Tibial nerve (tissue), 4 donors: ENCODE data around the gene MAB21L4. TPM values are rescaled to one million over a fixed set of nuclear protein-coding genes. Genes with fewer than 3 reads are reported as not detected.

Source experiments
- DNase-seq, 2 donors: peaks; one replicate each; pipeline ENCODE4 v3.0.0-alpha.2; 2019; ENCODE audit warnings: low spot score in 2 of 2
- H3K27ac ChIP-seq, 4 donors: fragments of 200-600 bp; sonication (generic) in 3 of 4; one replicate each; pipeline ENCODE4 v1.5.1; 2017 to 2019; ENCODE audit warnings: mild to moderate bottlenecking in 1 of 4
- H3K27me3 ChIP-seq, 2 donors: fragments of 200-600 bp; sonication (generic) in 1 of 2; one replicate each; pipeline versions ENCODE4 v1.5.1 to v1.6.0; 2017 to 2019
- H3K36me3 ChIP-seq, 3 donors: fragments of 200-600 bp; sonication (generic); one replicate each; pipeline ENCODE4 v1.5.1; 2018 to 2019
- H3K4me1 ChIP-seq, 4 donors: fragments of 200-600 bp; sonication (generic) in 3 of 4; one replicate each; pipeline ENCODE4 v1.5.1; 2017 to 2019
- H3K4me3 ChIP-seq, 4 donors: fragments of 200-600 bp; sonication (generic) in 3 of 4; one replicate each; pipeline ENCODE4 v1.5.1; 2017 to 2019; ENCODE audit warnings: mild to moderate bottlenecking in 1 of 4, moderate library complexity in 1 of 4
- H3K9me3 ChIP-seq, 4 donors: fragments of 200-600 bp; sonication (generic) in 3 of 4; one replicate each; pipeline ENCODE4 v1.5.1; 2017 to 2019
- CTCF ChIP-seq, 5 experiments: fragments of 200-600 bp in 3 of 5; fragments of 450-650 bp in 2 of 5; sonication (generic) in 3 of 5; IDR thresholded peaks; one replicate each; pipeline ENCODE4 v1.5.1; 2016 to 2019; ENCODE audit warnings: antibody characterized with exemption in 5 of 5, mild to moderate bottlenecking in 3 of 5, moderate library complexity in 2 of 5
- EP300 ChIP-seq, 2 donors: sonication (generic); formaldehyde crosslinking; IDR thresholded peaks; one replicate each; pipeline ENCODE4 v1.6.1; 2017; ENCODE audit warnings: antibody characterized with exemption in 2 of 2, mild to moderate bottlenecking in 1 of 2
- POLR2A ChIP-seq, 2 donors: fragments of 450-650 bp; IDR thresholded peaks; one replicate each; pipeline ENCODE4 v1.6.1; 2017; ENCODE audit warnings: antibody characterized with exemption in 2 of 2, mild to moderate bottlenecking in 2 of 2, moderate library complexity in 2 of 2
- WGBS, 2 donors: methylation state at CpG; one replicate each; pipeline ENCODE4 v1.1.5; 2018; 5-methylcytosine and 5-hydroxymethylcytosine counted together
- total RNA-seq, 4 donors: library from RNA; depleted of rRNA; stranded (reverse); fragments of >200 nt; gene quantifications; one replicate each; pipeline ENCODE4 v1.1.0, GENCODE V29; 2016

The MAB21L4 gene
- total RNA-seq, 4 donors from 2014 or later, result not detected

GRCh38 chr2:240878341-240878936 is 17.5 kb downstream of the MAB21L4 start:
- WGBS, 2 donors, result 80 to 84% methylated on average over 3 to 5 of the region's 18 CpGs

GRCh38 chr2:240877460-240878340 is 18.3 kb downstream of the MAB21L4 start:
- 79 to 83% methylated on average over 33 to 39 of the region's 40 CpGs for WGBS, 2 donors
- DNase-seq, result no peak
- Histone ChIP-seq H3K36me3 (no peaks in the 10 kb centered on the region), H3K27me3 (no peaks in the 10 kb centered on the region), H3K9me3 (no peaks in the 10 kb centered on the region), H3K27ac (no peak overlapping the region), H3K4me3 (no peak overlapping the region), H3K4me1 (peaks cover 0 to 5% (median 0%) of the 10 kb centered on the region in 4 donors)
- no peak for TF ChIP-seq CTCF (IDR thresholded peaks at IDR 0.05)
- TF ChIP-seq POLR2A (IDR thresholded peaks at IDR 0.05), result no peak
- TF ChIP-seq EP300 (IDR thresholded peaks at IDR 0.05), result no peak

More at GRCh38 chr2:240878341-240878936, 17.5 kb downstream of the MAB21L4 start:
- Histone ChIP-seq H3K4me1 (peaks cover 0 to 5% (median 0%) of the 10 kb centered on the region in 4 donors), H3K9me3 (no peaks in the 10 kb centered on the region), H3K27ac (no peak overlapping the region), H3K36me3 (no peaks in the 10 kb centered on the region), H3K4me3 (no peak overlapping the region), H3K27me3 (no peaks in the 10 kb centered on the region)
- TF ChIP-seq POLR2A (IDR thresholded peaks at IDR 0.05) (no peak), CTCF (IDR thresholded peaks at IDR 0.05) (no peak), EP300 (IDR thresholded peaks at IDR 0.05) (no peak)
- no peak for DNase-seq

GRCh38 chr2:240876475-240877251 is 19.3 kb downstream of the MAB21L4 start:
- H3K4me1 ChIP-seq, result peaks cover 0 to 5% (median 0%) of the 10 kb centered on the region in 4 donors
- no peaks in the 10 kb centered on the region for H3K27me3 ChIP-seq
- H3K9me3 ChIP-seq, result no peaks in the 10 kb centered on the region
- TF ChIP-seq CTCF (IDR thresholded peaks at IDR 0.05), result no peak
- TF ChIP-seq POLR2A (IDR thresholded peaks at IDR 0.05), result no peak
- TF ChIP-seq EP300 (IDR thresholded peaks at IDR 0.05), result no peak
- WGBS, 2 donors, result 79 to 86% methylated on average over 16 of the region's 18 CpGs
- no peak for DNase-seq
- no peak overlapping the region for H3K4me3 ChIP-seq
- H3K27ac ChIP-seq, result no peak overlapping the region
- no peaks in the 10 kb centered on the region for H3K36me3 ChIP-seq

GRCh38 chr2:240876035-240876474 is 19.9 kb downstream of the MAB21L4 start:
- H3K27me3 ChIP-seq, result no peaks in the 10 kb centered on the region
- H3K4me1 ChIP-seq, result peaks cover 0 to 5% (median 0%) of the 10 kb centered on the region in 4 donors
- no peaks in the 10 kb centered on the region for H3K9me3 ChIP-seq
- TF ChIP-seq CTCF (IDR thresholded peaks at IDR 0.05), result no peak
- no peak overlapping the region for H3K27ac ChIP-seq
- H3K36me3 ChIP-seq, result no peaks in the 10 kb centered on the region
- 68 to 72% methylated on average over 7 of the region's 7 CpGs for WGBS, 2 donors
- H3K4me3 ChIP-seq, result no peak overlapping the region
- no peak for DNase-seq
